GM12891 (cell line): ENCODE data around the gene EPB41.

Experiments
- POLR2A ChIP-seq: IDR thresholded peaks from 2 replicates; pipeline ENCODE4 v1.6.1; 2011; ENCODE audit warnings: low read depth, low read length, control low read depth
- POLR2AphosphoS5 ChIP-seq: IDR thresholded peaks from 2 replicates; pipeline ENCODE4 v1.6.1; 2011; ENCODE audit warnings: low read depth, low read length, control low read depth

GRCh38 chr1:28927648-28928313, 13.4 kb downstream of the EPB41 start:
- TF ChIP-seq POLR2AphosphoS5 (no peak), POLR2A (no peak)
